Measurements from ENCODE around the gene GRID2. TPM values are rescaled to one million over a fixed set of nuclear protein-coding genes. Genes with fewer than 3 reads are reported as not detected.

The GRID2 gene
- polyA plus RNA-seq, 2 donors, result 0.02 TPM; not detected in 1

- no peaks in the 10 kb centered on the region for H3K4me1 ChIP-seq (ENCODE audit: control insufficient read depth in 2 of 2, insufficient read depth in 2 of 2, low read length in 1 of 2)
- H3K27me3 ChIP-seq (ENCODE audit: control insufficient read depth in 1 of 2, insufficient read depth in 2 of 2, low read length in 2 of 2), result no peaks in the 10 kb centered on the region
- no peak overlapping the region for H3K27ac ChIP-seq (ENCODE audit: low read depth in 2 of 2, low read length in 1 of 2)
- H3K9me3 ChIP-seq (ENCODE audit: control insufficient read depth in 2 of 2, insufficient read depth in 1 of 2, low read depth in 1 of 2, low read length in 1 of 2), result no peaks in the 10 kb centered on the region
- H3K36me3 ChIP-seq (ENCODE audit: control insufficient read depth in 2 of 2, insufficient read depth in 2 of 2, low read length in 1 of 2), result no peaks in the 10 kb centered on the region
- WGBS, 2 donors, result 84 to 88% methylated on average over 3 of the region's 3 CpGs
- H3K4me3 ChIP-seq (ENCODE audit: low read depth in 1 of 2, low read length in 2 of 2), result no peak overlapping the region
Observed at GRCh38 chr4:93212250-93212649, 908.5 kb downstream of the GRID2 start.

GRCh38 chr4:93216646-93217045 is 912.9 kb downstream of the GRID2 start:
- WGBS, 2 donors, result 82 to 87% methylated on average over 8 of the region's 8 CpGs
- no peaks in the 10 kb centered on the region for H3K9me3 ChIP-seq (ENCODE audit: control insufficient read depth in 2 of 2, insufficient read depth in 1 of 2, low read depth in 1 of 2, low read length in 1 of 2)

GRCh38 chr4:93217431-93217830 is 913.7 kb downstream of the GRID2 start:
- WGBS, 2 donors, result 76 to 81% methylated on average over 2 of the region's 2 CpGs
- Histone ChIP-seq H3K4me3 (ENCODE audit: low read depth in 1 of 2, low read length in 2 of 2) (no peak overlapping the region), H3K27me3 (ENCODE audit: control insufficient read depth in 1 of 2, insufficient read depth in 2 of 2, low read length in 2 of 2) (no peaks in the 10 kb centered on the region), H3K4me1 (ENCODE audit: control insufficient read depth in 2 of 2, insufficient read depth in 2 of 2, low read length in 1 of 2) (no peaks in the 10 kb centered on the region), H3K27ac (ENCODE audit: low read depth in 2 of 2, low read length in 1 of 2) (no peak overlapping the region), H3K36me3 (ENCODE audit: control insufficient read depth in 2 of 2, insufficient read depth in 2 of 2, low read length in 1 of 2) (no peaks in the 10 kb centered on the region), H3K9me3 (ENCODE audit: control insufficient read depth in 2 of 2, insufficient read depth in 1 of 2, low read depth in 1 of 2, low read length in 1 of 2) (no peaks in the 10 kb centered on the region)

More at GRCh38 chr4:93216646-93217045, 912.9 kb downstream of the GRID2 start:
- Histone ChIP-seq H3K36me3 (ENCODE audit: control insufficient read depth in 2 of 2, insufficient read depth in 2 of 2, low read length in 1 of 2) (no peaks in the 10 kb centered on the region), H3K27me3 (ENCODE audit: control insufficient read depth in 1 of 2, insufficient read depth in 2 of 2, low read length in 2 of 2) (no peaks in the 10 kb centered on the region), H3K27ac (ENCODE audit: low read depth in 2 of 2, low read length in 1 of 2) (no peak overlapping the region), H3K4me1 (ENCODE audit: control insufficient read depth in 2 of 2, insufficient read depth in 2 of 2, low read length in 1 of 2) (no peaks in the 10 kb centered on the region), H3K4me3 (ENCODE audit: low read depth in 1 of 2, low read length in 2 of 2) (no peak overlapping the region)

- Histone ChIP-seq H3K9me3 (ENCODE audit: control insufficient read depth in 2 of 2, insufficient read depth in 1 of 2, low read depth in 1 of 2, low read length in 1 of 2) (no peaks in the 10 kb centered on the region), H3K36me3 (ENCODE audit: control insufficient read depth in 2 of 2, insufficient read depth in 2 of 2, low read length in 1 of 2) (no peaks in the 10 kb centered on the region), H3K27ac (ENCODE audit: low read depth in 2 of 2, low read length in 1 of 2) (no peak overlapping the region), H3K4me3 (ENCODE audit: low read depth in 1 of 2, low read length in 2 of 2) (no peak overlapping the region), H3K4me1 (ENCODE audit: control insufficient read depth in 2 of 2, insufficient read depth in 2 of 2, low read length in 1 of 2) (no peaks in the 10 kb centered on the region), H3K27me3 (ENCODE audit: control insufficient read depth in 1 of 2, insufficient read depth in 2 of 2, low read length in 2 of 2) (no peaks in the 10 kb centered on the region)
- 72 to 73% methylated on average over 8 of the region's 8 CpGs for WGBS, 2 donors
Observed at GRCh38 chr4:93221771-93222170, 918.0 kb downstream of the GRID2 start.

- 59 to 61% methylated on average over 3 of the region's 3 CpGs for WGBS, 2 donors
- no peaks in the 10 kb centered on the region for H3K4me1 ChIP-seq (ENCODE audit: control insufficient read depth in 2 of 2, insufficient read depth in 2 of 2, low read length in 1 of 2)
- H3K36me3 ChIP-seq (ENCODE audit: control insufficient read depth in 2 of 2, insufficient read depth in 2 of 2, low read length in 1 of 2), result no peaks in the 10 kb centered on the region
- no peak overlapping the region for H3K27ac ChIP-seq (ENCODE audit: low read depth in 2 of 2, low read length in 1 of 2)
- H3K4me3 ChIP-seq (ENCODE audit: low read depth in 1 of 2, low read length in 2 of 2), result no peak overlapping the region
- H3K27me3 ChIP-seq (ENCODE audit: control insufficient read depth in 1 of 2, insufficient read depth in 2 of 2, low read length in 2 of 2), result no peaks in the 10 kb centered on the region
- H3K9me3 ChIP-seq (ENCODE audit: control insufficient read depth in 2 of 2, insufficient read depth in 1 of 2, low read depth in 1 of 2, low read length in 1 of 2), result no peaks in the 10 kb centered on the region
Observed at GRCh38 chr4:93228021-93228420, 924.3 kb downstream of the GRID2 start.

- 78 to 79% methylated on average over 2 of the region's 2 CpGs for WGBS, 2 donors
- H3K4me3 ChIP-seq (ENCODE audit: low read depth in 1 of 2, low read length in 2 of 2), result no peak overlapping the region
- no peaks in the 10 kb centered on the region for H3K4me1 ChIP-seq (ENCODE audit: control insufficient read depth in 2 of 2, insufficient read depth in 2 of 2, low read length in 1 of 2)
Observed at GRCh38 chr4:93232883-93233282, 929.1 kb downstream of the GRID2 start.

GRCh38 chr4:93237521-93237920 is 933.8 kb downstream of the GRID2 start:
- H3K36me3 ChIP-seq (ENCODE audit: control insufficient read depth in 2 of 2, insufficient read depth in 2 of 2, low read length in 1 of 2), result no peaks in the 10 kb centered on the region
- no peak overlapping the region for H3K4me3 ChIP-seq (ENCODE audit: low read depth in 1 of 2, low read length in 2 of 2)
- 51 to 62% methylated on average over 2 of the region's 2 CpGs for WGBS, 2 donors
- H3K27ac ChIP-seq (ENCODE audit: low read depth in 2 of 2, low read length in 1 of 2), result no peak overlapping the region
- H3K9me3 ChIP-seq (ENCODE audit: control insufficient read depth in 2 of 2, insufficient read depth in 1 of 2, low read depth in 1 of 2, low read length in 1 of 2), result no peaks in the 10 kb centered on the region
- no peaks in the 10 kb centered on the region for H3K4me1 ChIP-seq (ENCODE audit: control insufficient read depth in 2 of 2, insufficient read depth in 2 of 2, low read length in 1 of 2)
- no peaks in the 10 kb centered on the region for H3K27me3 ChIP-seq (ENCODE audit: control insufficient read depth in 1 of 2, insufficient read depth in 2 of 2, low read length in 2 of 2)

More at GRCh38 chr4:93232883-93233282, 929.1 kb downstream of the GRID2 start:
- Histone ChIP-seq H3K27ac (ENCODE audit: low read depth in 2 of 2, low read length in 1 of 2) (no peak overlapping the region), H3K36me3 (ENCODE audit: control insufficient read depth in 2 of 2, insufficient read depth in 2 of 2, low read length in 1 of 2) (no peaks in the 10 kb centered on the region), H3K9me3 (ENCODE audit: control insufficient read depth in 2 of 2, insufficient read depth in 1 of 2, low read depth in 1 of 2, low read length in 1 of 2) (no peaks in the 10 kb centered on the region), H3K27me3 (ENCODE audit: control insufficient read depth in 1 of 2, insufficient read depth in 2 of 2, low read length in 2 of 2) (no peaks in the 10 kb centered on the region)

- Histone ChIP-seq H3K27me3 (ENCODE audit: control insufficient read depth in 1 of 2, insufficient read depth in 2 of 2, low read length in 2 of 2) (no peaks in the 10 kb centered on the region), H3K36me3 (ENCODE audit: control insufficient read depth in 2 of 2, insufficient read depth in 2 of 2, low read length in 1 of 2) (no peaks in the 10 kb centered on the region), H3K4me1 (ENCODE audit: control insufficient read depth in 2 of 2, insufficient read depth in 2 of 2, low read length in 1 of 2) (no peaks in the 10 kb centered on the region), H3K9me3 (ENCODE audit: control insufficient read depth in 2 of 2, insufficient read depth in 1 of 2, low read depth in 1 of 2, low read length in 1 of 2) (no peaks in the 10 kb centered on the region), H3K4me3 (ENCODE audit: low read depth in 1 of 2, low read length in 2 of 2) (no peak overlapping the region), H3K27ac (ENCODE audit: low read depth in 2 of 2, low read length in 1 of 2) (no peak overlapping the region)
- 63 to 77% methylated on average over 2 of the region's 2 CpGs for WGBS, 2 donors
Observed at GRCh38 chr4:93243262-93243661, 939.5 kb downstream of the GRID2 start.

- Histone ChIP-seq H3K36me3 (ENCODE audit: control insufficient read depth in 2 of 2, insufficient read depth in 2 of 2, low read length in 1 of 2) (no peaks in the 10 kb centered on the region), H3K4me1 (ENCODE audit: control insufficient read depth in 2 of 2, insufficient read depth in 2 of 2, low read length in 1 of 2) (no peaks in the 10 kb centered on the region), H3K27ac (ENCODE audit: low read depth in 2 of 2, low read length in 1 of 2) (no peak overlapping the region), H3K9me3 (ENCODE audit: control insufficient read depth in 2 of 2, insufficient read depth in 1 of 2, low read depth in 1 of 2, low read length in 1 of 2) (no peaks in the 10 kb centered on the region), H3K27me3 (ENCODE audit: control insufficient read depth in 1 of 2, insufficient read depth in 2 of 2, low read length in 2 of 2) (no peaks in the 10 kb centered on the region), H3K4me3 (ENCODE audit: low read depth in 1 of 2, low read length in 2 of 2) (no peak overlapping the region)
- WGBS, 2 donors, result 87 to 96% methylated on average over 3 of the region's 3 CpGs
Observed at GRCh38 chr4:93261207-93261606, 957.4 kb downstream of the GRID2 start.

- H3K4me3 ChIP-seq (ENCODE audit: low read depth in 1 of 2, low read length in 2 of 2), result no peak overlapping the region
- 60 to 67% methylated on average over 1 of the region's 1 CpG for WGBS, 2 donors
- no peaks in the 10 kb centered on the region for H3K36me3 ChIP-seq (ENCODE audit: control insufficient read depth in 2 of 2, insufficient read depth in 2 of 2, low read length in 1 of 2)
- H3K9me3 ChIP-seq (ENCODE audit: control insufficient read depth in 2 of 2, insufficient read depth in 1 of 2, low read depth in 1 of 2, low read length in 1 of 2), result no peaks in the 10 kb centered on the region
- no peak overlapping the region for H3K27ac ChIP-seq (ENCODE audit: low read depth in 2 of 2, low read length in 1 of 2)
- no peaks in the 10 kb centered on the region for H3K27me3 ChIP-seq (ENCODE audit: control insufficient read depth in 1 of 2, insufficient read depth in 2 of 2, low read length in 2 of 2)
- no peaks in the 10 kb centered on the region for H3K4me1 ChIP-seq (ENCODE audit: control insufficient read depth in 2 of 2, insufficient read depth in 2 of 2, low read length in 1 of 2)
Observed at GRCh38 chr4:93263166-93263565, 959.4 kb downstream of the GRID2 start.
